GM19324 (cell line): ENCODE measurements around the gene FHOD3.
A peak's percentile ranks its signal among the peaks of the same experiment; 100 is the strongest.

Experiments used
- ATAC-seq: cut with Tn5 transposase; IDR thresholded peaks from one replicate; pipeline ENCODE4 v1.9.1; 2021; ENCODE audit warnings: mild to moderate bottlenecking, moderate library complexity; ENCODE audit not compliant: unreplicated experiment, low FRiP score

FHOD3 gene

DNA sequence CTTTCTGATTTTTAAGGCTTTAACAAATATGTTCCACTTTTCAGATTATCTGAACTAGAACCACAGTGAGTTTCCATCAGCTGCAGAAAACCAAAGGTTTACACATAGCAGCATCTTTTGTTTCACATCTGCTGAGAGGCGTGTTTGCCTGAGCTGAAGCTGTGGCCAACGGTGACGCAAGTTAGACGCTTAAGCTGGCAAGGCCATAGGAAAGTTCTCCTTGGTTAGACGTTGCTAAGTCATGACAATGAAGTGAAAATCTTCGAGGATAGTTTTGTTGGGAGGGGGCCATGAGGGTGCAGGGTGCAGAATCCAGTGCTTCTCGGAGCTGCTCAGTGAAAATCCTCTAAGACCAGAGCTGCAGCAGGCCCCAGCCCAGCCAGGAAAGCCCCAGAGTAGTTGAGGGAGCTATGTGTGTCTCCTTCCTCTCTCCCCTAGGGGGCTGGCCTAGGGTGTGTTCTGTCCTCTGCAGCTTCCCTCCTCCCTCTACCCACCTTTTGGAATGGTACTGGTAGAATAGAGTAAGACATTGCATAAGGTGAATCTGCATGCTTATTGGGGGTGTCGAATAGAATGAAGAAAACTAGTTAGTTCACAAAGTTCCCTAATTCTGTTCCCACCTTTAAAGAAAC lies 105.4 kb downstream of the FHOD3 start:
- no peak for ATAC-seq

DNA sequence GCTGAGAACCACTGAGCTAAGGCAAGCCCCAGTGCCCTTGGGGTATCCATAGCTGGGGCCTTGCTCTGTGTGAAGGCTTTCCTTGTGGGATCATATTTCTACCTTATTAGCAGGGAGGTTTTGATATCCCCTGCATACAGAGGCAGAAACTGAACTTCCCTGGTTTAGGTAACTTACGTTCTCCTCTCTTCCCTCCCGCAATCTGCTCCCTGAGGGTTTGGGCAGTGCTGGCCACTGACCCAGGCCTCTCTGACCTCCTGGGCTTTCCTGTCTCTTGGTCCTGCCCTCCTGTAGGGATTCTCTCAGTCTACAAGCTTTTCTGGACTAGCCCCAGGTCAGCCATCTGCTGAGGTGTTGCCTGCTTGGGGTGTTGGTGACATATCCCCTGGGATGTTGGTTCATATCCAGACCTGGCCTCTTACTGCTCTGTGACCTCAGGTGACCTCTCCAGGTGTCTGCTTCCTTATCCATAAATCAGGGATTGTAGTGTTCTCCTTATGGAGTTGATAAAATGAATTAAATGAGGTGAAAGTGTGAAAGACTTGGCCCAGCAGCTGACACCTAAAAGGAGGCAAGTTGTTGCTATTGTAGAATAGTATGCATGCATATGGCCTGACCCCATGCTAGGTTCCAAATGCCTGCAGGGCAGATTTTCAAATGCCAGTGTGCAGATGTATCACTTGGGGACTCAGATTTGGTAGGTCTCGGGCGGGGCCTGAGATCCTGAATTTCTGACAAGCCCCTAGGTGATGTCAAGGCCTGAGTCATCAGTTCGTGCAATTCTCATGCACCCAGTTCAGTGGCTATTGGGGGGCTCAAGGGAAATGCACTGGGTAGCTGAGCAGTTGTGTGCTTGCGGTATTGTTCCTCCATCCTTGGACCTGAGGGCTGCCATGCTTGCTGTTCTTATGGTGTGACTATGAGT lies 106.6 kb downstream of the FHOD3 start:
- ATAC-seq, result no peak

DNA sequence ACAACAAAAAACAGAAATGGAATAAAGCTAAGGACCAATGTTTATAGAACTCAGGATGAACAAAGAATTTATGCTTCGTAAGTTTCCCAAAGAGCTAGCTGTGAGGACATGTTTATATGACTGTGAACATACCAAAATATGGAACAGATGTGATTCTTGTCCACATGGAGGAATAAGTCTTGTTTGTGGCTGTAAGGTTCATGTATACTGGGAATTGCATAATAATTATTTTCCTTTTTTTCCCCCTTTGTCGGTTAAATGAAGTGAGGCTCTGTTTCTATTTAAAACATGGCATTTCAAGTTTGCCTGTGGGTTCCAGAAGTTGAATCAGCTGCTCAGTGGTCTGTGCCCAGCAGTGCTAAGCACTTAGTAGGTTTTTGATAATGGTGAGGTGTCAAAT lies 108.1 kb downstream of the FHOD3 start:
- ATAC-seq, result no peak

DNA sequence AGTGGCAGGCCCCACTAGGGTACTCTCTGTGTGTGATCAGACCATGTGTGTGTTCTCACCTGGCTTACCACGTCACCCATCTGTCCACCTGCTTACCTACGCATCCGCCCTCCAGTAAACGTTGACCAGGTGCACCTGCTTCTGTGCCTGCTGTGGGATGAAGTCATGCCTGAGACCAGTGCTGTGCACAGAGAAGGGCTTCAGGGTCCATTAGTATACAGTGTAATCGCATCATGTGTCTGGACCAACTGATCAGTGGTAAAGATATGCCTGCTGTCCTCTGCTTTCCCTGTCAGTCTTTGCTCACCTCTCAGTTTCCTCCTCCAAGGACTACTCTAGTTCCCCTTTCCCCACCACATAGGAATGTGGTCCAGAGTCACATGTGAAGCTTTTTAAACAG lies 109.3 kb downstream of the FHOD3 start:
- no peak for ATAC-seq

DNA sequence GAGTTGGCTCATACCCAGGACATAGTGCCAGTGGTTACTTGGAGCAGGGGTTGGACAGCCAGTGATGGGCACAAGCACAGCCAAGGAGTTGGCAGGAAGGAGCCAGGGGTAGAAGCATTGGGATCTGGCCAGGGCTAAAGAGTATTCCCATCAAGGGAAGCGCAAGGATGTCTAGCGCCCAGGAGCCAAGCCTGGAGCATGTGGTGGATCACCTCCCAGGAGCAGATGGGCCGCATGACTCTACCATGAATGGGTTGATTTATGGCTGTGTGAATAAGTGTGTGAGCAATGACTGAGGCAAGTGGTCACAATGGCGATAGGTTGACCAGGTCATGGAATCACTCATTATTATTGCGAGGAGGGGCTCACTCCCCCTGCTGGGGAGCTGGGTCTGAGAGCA lies 111.1 kb downstream of the FHOD3 start:
- ATAC-seq, result no peak

DNA sequence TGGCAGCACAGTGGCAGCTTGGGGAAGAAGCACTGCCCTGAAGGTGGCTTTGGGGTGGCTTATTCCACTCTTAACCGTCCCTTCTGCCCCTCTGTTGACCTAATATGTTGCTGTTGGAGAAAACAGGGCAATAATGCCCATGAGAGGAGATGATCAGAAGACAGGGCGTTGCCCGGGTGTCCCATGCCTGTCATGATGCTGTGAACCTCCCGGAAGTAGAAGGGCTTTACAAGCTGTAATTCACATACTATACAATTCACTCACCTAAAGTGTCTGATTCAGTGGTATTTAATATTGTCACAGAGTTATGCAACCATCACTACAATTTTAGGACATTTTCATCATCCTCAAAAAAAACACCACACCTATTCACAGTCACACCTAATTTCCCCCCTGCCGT lies 112.3 kb downstream of the FHOD3 start:
- ATAC-seq, result no peak

DNA sequence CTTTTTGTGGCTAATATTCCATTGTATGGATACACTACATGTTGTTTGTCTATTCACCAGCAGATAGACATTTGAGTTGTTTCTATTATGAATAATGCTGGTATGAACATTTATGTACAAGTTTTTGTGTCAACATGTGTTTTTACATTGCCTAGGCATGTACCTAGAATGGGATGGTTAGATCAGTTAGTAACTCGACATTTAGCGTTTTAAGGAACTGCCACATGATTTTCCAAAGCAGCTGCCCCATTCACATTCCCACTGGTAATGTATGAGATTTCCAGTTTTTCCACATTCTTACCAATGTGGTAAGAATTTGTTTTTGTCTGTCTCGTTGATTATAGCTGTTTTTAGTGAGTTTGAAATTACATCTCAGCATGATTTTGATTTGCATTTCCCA lies 112.8 kb downstream of the FHOD3 start:
- no peak for ATAC-seq

DNA sequence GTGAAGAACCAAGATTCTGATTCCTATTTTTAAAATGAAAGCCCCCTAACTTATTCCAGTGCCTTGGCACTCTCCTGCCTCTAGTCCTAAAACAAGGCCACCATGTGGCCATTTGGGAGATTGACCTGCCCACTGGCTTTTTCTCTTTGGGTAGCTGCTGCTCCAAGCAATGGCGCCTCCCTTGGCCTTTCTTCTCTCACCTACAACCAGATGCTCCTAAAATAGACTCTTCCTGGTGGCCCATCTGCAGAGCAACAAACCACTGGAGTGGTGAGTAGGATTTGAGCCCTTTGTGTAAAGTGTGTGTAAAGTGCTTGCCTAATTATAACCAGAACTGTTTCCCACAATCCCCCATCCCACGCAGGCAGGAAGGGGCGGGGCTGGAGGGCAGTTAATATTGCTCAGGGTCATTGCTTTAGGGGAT lies 114.2 kb downstream of the FHOD3 start:
- ATAC-seq, result no peak

DNA sequence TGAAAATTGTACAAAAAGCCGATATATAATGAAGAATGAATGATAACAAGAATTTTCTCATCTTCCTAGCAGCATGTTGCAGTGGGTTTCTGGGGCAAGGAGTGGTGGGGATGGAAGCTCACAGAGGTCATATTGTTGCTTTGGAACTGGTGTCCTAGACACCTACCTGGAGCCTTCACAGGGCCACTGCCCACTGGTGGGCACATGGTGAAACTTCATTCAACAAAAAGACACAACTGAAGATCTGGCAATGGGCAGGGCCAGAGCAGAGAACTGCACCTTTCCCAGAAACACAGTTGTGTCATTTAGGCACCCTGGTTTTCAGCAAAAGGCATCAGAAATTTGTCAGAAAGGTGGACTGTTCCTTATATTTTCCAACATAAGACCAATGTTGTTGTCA lies 115.3 kb downstream of the FHOD3 start:
- ATAC-seq, result no peak

DNA sequence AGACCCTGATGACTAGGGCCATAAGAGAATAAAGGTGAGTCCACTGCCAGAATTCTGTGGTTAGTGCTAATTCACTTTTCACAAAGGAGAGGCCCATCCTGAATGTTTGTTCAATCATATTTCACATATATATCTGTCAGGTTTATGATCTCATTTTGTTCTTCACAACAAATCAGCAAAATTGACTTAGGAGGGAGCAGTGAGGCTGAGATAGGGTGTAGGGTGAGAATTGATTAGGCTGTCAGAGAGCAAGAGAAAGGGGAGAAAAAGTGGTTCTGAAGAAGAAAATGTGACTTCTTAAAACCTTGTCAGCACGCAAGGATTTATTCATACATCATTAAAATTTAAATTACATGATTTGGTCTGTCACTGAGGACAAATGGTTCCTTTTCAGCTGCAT lies 117.7 kb downstream of the FHOD3 start:
- no peak for ATAC-seq

DNA sequence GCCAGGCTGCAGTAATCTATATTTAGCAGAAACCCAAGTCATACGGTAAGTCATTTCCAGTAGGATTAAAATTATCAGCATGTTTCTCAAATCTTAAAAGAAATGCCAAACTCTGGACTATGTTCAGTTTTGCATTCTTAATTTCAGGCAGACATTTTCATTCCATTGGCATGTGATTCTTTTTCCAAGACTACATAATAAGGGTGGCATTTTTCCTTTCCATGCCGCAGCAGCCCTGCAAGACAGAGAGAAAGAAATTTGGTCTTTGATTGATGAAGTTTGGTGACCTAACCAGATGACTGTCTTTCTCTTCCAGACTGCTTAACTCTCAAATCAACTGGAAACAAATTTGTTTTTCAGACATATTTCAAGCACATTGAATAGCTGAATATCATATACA lies 118.1 kb downstream of the FHOD3 start:
- ATAC-seq, result no peak

DNA sequence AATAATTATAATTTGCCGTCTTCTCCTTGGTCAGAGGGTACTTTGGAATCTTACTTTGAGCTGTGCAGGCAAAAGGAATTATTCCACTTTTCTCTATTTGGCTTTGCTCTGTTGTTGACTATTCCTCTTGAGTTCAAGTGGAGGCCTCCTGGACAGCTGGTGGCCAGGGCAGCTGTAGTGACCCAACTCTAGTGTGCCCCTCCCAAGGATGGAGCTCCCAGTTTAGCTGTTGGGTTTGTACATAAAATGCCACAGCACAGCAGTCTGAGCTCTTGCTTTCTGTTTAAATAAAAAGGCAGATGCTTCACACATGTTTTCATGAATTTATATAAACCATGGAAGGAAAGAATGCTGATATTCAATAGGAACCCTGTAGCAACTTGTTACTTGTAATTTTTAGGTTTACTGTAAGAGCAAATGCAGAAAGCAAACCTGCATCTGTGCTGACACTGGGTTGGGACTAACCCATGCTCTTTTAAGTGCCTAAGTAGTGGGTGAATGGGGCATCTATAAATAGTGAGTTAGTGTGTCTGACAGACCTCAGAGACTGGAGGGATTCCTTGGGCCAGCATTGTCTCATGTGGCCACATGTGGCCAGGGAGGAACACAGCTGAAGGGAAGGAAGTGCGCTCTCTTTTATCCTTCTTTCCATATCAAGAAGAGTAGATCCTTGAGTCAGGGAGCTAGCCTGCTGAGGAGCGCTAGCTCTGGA lies 121.8 kb downstream of the FHOD3 start:
- ATAC-seq, result no peak

DNA sequence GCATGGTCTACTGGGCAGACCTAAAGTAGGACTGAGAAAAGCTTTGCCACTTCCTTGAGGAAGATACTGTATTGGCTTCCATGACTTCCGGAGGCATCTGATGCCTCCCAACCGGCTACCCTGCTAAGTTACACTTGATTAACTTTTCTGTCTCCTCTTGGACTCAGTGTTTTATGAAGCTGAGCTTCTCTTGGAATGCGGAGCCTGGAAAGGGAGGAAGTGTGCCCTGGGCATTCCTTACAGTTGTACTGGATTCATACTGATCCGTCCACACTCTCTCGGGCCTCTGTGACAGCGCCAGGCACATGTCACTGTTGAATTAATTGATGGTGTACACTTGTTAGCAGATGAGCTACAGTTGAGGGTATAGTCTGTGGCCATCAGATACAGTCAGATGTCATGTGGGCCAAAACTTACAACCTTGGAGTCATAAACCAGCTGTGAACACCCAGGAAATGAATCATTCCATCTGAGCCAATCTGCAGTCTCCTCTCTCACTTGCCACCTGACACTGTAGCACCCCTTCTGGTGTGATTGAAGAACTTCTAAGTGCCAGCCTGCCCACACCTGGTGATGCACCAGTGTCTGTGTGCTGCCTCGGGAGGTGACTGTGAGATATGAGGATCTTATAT lies 122.5 kb downstream of the FHOD3 start:
- peak; percentile 91 for ATAC-seq

DNA sequence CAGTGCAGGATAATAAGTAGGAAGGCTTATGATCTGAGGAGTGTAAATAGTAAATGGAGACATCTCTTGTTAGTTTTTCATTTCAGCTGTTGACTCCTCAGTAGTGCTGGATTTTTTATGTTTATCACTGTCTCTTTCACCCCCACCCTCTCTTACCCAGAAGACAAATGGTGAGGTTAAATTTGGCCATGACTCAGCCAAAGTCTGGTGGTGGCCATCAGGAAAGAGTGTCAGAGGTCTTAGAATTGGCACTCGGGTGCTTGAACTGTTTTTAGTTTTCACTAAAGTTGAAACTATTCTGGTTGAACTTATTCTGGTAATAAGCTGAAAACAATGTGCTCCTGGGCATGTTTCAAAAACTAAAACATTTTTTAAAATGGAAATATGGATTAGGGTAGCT lies 123.3 kb downstream of the FHOD3 start:
- no peak for ATAC-seq

DNA sequence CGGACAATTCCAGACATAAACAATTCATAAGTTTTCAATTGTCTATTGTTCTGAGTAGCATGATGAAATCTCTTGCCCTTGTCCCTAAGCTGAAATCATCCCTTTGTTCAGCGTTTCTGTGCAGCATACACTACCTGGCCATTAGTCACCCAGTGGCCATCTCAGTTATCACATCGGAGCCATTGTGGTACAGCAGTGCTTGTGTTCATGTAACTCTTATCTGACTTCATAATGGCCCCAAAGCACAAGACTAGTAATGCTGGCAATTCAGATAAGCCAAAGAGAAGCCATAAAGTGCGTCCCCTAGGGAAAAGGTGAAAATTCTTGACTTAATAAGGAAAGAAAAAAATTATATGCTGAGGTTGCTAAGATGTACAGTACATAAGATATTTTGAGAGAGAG lies 127.2 kb downstream of the FHOD3 start:
- ATAC-seq, result no peak

DNA sequence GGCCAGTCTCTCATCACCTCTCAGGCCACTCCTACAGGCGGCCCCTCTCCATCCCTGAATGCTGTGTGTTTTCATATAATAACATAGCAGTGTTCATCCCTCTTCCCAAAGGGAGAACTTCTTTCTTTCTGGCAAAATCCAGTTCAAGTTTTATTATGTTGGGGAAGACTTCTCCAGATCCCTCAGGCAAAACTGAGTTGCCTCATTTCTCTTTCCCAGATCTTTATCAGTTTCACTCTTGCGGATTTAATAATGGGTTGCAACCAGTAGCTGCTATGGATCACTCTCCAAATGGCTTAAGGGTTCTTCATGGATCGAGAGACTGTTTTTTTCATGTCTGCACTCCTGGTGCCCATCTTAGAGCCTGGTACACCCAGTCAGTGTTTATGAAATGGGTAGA lies 129.9 kb downstream of the FHOD3 start:
- no peak for ATAC-seq

DNA sequence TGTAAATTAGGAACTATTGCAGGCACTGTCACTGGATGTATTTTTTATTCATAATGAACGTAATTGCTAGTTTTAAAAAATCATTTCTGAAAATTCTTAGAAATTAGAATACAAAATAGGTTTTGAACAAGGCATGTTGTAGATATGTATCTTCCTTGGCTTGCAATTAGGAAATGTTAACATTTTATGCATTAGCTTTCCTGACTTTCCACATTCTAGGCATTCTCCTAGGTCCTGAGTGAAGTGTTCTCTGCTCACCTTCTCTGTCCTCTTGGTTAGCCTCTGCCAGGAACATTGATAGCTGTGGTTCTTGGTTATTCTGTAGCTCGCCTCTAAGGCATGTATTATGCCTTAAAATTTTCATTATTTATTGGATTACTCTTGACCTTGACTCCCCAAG lies 130.3 kb downstream of the FHOD3 start:
- ATAC-seq, result no peak

DNA sequence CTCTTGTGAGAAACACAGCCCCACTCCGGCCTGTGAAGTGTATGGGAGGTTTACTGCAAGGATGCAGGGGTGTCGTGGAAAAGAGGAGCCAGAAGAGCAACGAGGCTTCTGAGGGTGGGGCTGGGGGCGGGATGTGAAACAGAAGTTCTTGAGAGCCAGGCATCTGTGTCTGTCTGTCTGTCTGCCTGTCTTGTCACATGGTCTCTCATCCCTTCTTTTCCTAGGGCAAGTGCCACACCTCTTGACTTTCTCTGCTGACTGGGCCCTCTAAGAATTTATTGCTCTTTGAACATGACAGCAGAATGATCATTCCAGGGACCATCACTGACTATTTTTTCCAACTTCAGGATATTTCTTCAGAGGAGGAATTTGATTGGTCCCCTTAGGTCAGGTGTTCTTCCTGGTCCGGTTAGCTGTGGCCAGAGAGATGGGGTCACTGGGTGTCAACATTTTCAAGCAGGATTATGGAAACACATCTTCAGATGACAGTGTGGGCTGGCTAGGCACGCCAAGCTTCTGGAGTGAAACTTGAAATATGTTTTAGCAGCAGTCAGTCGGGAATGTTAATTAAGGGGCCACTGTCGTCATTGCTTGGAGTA lies 131.0 kb downstream of the FHOD3 start:
- no peak for ATAC-seq

DNA sequence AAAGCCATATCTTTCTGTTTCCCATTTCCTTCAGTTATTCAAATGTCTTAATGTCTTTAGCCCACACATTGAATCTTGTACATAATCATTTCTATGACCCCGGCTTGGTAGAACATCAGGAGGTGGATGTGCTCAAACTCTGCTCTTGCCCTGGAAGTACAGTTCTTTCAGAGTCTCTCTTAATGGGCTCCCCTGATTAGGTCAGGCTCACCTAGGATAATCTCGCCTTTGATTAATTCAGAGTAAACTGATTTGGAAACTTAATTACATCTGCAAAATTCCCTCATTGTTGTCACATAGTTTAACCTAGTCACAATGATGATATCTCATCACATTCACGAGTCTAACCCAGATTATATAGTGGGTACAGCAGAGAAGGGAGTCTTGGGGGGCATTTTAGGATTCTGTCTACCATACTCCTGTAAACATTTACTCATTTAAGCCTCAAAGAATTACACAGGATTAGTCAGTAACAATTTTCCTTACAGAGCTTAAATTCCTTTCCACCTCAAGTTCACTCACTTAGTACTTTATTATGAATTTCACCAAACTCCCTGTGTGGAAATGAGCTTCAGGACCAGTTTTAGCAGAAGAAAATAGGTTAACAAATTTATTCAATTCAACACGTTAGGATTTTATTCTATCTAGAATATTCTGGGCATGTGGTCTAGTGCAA lies 135.5 kb downstream of the FHOD3 start:
- no peak for ATAC-seq

DNA sequence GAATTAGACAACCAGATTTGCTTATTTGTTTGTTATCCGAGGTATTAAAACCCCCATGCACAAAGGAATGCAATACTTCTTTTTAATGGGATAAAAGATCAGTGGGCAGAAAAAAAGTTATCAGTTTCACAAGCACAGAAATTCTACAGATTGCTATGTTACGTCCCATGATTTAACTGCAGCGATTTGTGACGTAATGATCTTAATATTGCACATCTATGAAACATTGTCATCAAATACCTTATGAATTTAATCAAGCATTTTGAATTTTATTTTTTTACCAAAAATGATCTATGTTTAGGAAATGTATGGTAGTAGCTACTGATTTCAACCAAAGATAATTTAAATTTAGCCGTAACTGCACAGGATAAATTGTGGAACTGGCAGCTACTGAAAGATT lies 138.9 kb downstream of the FHOD3 start:
- no peak for ATAC-seq
